HEK293 (cell line): ENCODE measurements around the gene CTF1.

Source experiments
- BCL6B ChIP-seq: fragments of 450-650 bp; formaldehyde crosslinking; IDR thresholded peaks from 2 replicates; pipeline ENCODE4 v1.5.1; 2017; ENCODE audit warnings: missing biosample characterization, missing genetic modification characterization
- MYNN ChIP-seq: fragments of 450-650 bp; formaldehyde crosslinking; IDR thresholded peaks from 2 replicates; pipeline ENCODE4 v1.5.1; 2016; ENCODE audit warnings: missing biosample characterization, missing genetic modification characterization, borderline replicate concordance
- ZBTB11 ChIP-seq: fragments of 450-650 bp; formaldehyde crosslinking; conservative IDR thresholded peaks from 2 replicates; pipeline ENCODE4 v1.5.1; 2016; ENCODE audit warnings: low read depth, missing biosample characterization, missing genetic modification characterization
- ZNF121 ChIP-seq: fragments of 450-650 bp; formaldehyde crosslinking; IDR thresholded peaks from 2 replicates; pipeline ENCODE4 v1.5.1; 2016; ENCODE audit warnings: missing biosample characterization, missing genetic modification characterization
- ZNF184 ChIP-seq: fragments of 450-650 bp; IDR thresholded peaks from 2 replicates; pipeline ENCODE4 v1.5.1; 2018; ENCODE audit warnings: missing biosample characterization, mild to moderate bottlenecking, missing genetic modification characterization
- ZNF548 ChIP-seq: fragments of 450-650 bp; formaldehyde crosslinking; IDR thresholded peaks from 2 replicates; pipeline ENCODE4 v1.5.1; 2016; ENCODE audit warnings: missing biosample characterization, missing genetic modification characterization
- ZNF76 ChIP-seq: fragments of 450-650 bp; formaldehyde crosslinking; IDR thresholded peaks from 2 replicates; pipeline ENCODE4; 2016; ENCODE audit warnings: low read depth, missing biosample characterization, missing genetic modification characterization, borderline replicate concordance
- TF ChIP-seq, protein P1 (sequence below): fragments of 450-650 bp; formaldehyde crosslinking; IDR thresholded peaks from 2 replicates; pipeline ENCODE4 v1.5.1; 2016; ENCODE audit warnings: missing biosample characterization, missing genetic modification characterization
- TF ChIP-seq, protein P2 (sequence below): IDR thresholded peaks from 2 replicates; pipeline ENCODE4 v1.6.1; 2011; ENCODE audit warnings: mild to moderate bottlenecking, low read depth, low read length, borderline replicate concordance

- no peak for TF ChIP-seq ZNF76 (tag by site-specific recombination)
- TF ChIP-seq ZNF184 (tag by site-specific recombination) = no peak
- TF ChIP-seq ZNF548 (tag by site-specific recombination) = no peak
- TF ChIP-seq, protein P1, sequence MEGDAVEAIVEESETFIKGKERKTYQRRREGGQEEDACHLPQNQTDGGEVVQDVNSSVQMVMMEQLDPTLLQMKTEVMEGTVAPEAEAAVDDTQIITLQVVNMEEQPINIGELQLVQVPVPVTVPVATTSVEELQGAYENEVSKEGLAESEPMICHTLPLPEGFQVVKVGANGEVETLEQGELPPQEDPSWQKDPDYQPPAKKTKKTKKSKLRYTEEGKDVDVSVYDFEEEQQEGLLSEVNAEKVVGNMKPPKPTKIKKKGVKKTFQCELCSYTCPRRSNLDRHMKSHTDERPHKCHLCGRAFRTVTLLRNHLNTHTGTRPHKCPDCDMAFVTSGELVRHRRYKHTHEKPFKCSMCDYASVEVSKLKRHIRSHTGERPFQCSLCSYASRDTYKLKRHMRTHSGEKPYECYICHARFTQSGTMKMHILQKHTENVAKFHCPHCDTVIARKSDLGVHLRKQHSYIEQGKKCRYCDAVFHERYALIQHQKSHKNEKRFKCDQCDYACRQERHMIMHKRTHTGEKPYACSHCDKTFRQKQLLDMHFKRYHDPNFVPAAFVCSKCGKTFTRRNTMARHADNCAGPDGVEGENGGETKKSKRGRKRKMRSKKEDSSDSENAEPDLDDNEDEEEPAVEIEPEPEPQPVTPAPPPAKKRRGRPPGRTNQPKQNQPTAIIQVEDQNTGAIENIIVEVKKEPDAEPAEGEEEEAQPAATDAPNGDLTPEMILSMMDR (tag by site-specific recombination) = no peak
- TF ChIP-seq, protein P2, sequence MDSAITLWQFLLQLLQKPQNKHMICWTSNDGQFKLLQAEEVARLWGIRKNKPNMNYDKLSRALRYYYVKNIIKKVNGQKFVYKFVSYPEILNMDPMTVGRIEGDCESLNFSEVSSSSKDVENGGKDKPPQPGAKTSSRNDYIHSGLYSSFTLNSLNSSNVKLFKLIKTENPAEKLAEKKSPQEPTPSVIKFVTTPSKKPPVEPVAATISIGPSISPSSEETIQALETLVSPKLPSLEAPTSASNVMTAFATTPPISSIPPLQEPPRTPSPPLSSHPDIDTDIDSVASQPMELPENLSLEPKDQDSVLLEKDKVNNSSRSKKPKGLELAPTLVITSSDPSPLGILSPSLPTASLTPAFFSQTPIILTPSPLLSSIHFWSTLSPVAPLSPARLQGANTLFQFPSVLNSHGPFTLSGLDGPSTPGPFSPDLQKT = no peak
- no peak for TF ChIP-seq ZNF121 (tag by site-specific recombination)
- no peak for TF ChIP-seq ZBTB11 (tag by site-specific recombination)
- TF ChIP-seq MYNN (tag by site-specific recombination) = no peak
- TF ChIP-seq BCL6B = no peak
Observed at GRCh38 chr16:30923554-30924075, 27.2 kb downstream of the CTF1 start, which contains the start of gene FBXL19.
